Hepatocyte (in vitro differentiated cells): ENCODE results near the gene WAPL. TPM values are rescaled to one million over a fixed set of nuclear protein-coding genes. Genes with fewer than 3 reads are reported as not detected.
"Not testable (repeated sequence)": the region's sequence is repeated elsewhere in the genome, so short reads cannot be mapped to it uniquely, and the experiment has no call there.

Experiments
- DNase-seq: peaks from one replicate; pipeline ENCODE4 v3.0.0-alpha.2; 2016; ENCODE audit warnings: low spot score
- H2AFZ ChIP-seq: fragments of 200-600 bp; sonication (generic); 2 replicates; pipeline ENCODE4 v1.6.0; 2016; ENCODE audit warnings: antibody characterized with exemption, mild to moderate bottlenecking
- H3K27ac ChIP-seq: fragments of 200-600 bp; sonication (generic); 2 replicates; pipeline ENCODE4 v1.5.1; 2016; ENCODE audit warnings: mild to moderate bottlenecking
- H3K27me3 ChIP-seq: fragments of 200-600 bp; sonication (generic); 2 replicates; pipeline ENCODE4 v1.6.1; 2016
- H3K36me3 ChIP-seq: fragments of 200-600 bp; sonication (generic); replicated peaks from 2 replicates; pipeline ENCODE4 v1.5.1; 2016; ENCODE audit warnings: low read depth; ENCODE audit not compliant: insufficient read depth
- H3K4me1 ChIP-seq: fragments of 200-600 bp; sonication (generic); 2 replicates; pipeline ENCODE4 v1.5.1; 2016; ENCODE audit warnings: mild to moderate bottlenecking, moderate library complexity; ENCODE audit not compliant: insufficient read depth
- H3K4me2 ChIP-seq: fragments of 200-600 bp; sonication (generic); 2 replicates; pipeline ENCODE4 v1.6.0; 2016
- H3K4me3 ChIP-seq: fragments of 200-600 bp; sonication (generic); 2 replicates; pipeline ENCODE4 v1.5.1; 2016; ENCODE audit warnings: mild to moderate bottlenecking
- H3K79me2 ChIP-seq: fragments of 200-600 bp; sonication (generic); 2 replicates; pipeline ENCODE4 v1.6.0; 2017; ENCODE audit warnings: mild to moderate bottlenecking
- H3K9me2 ChIP-seq: fragments of 200-600 bp; sonication (generic); replicated peaks from 2 replicates; pipeline ENCODE4 v1.6.0; 2017; ENCODE audit warnings: mild to moderate bottlenecking; ENCODE audit not compliant: insufficient read depth
- H3K9me3 ChIP-seq: fragments of 200-600 bp; sonication (generic); 2 replicates; pipeline ENCODE4 v1.5.1; 2016; ENCODE audit warnings: low read depth, mild to moderate bottlenecking
- H4K20me1 ChIP-seq: fragments of 200-600 bp; sonication (generic); 2 replicates; pipeline ENCODE4 v1.6.0; 2016; ENCODE audit warnings: mild to moderate bottlenecking; ENCODE audit not compliant: insufficient read depth, poor library complexity, severe bottlenecking
- CTCF ChIP-seq: fragments of 200-600 bp; sonication (generic); IDR thresholded peaks from 2 replicates; pipeline ENCODE4 v1.5.1; 2016; ENCODE audit warnings: antibody characterized with exemption, mild to moderate bottlenecking; ENCODE audit not compliant: poor library complexity
- EZH2 ChIP-seq: fragments of 200-600 bp; sonication (generic); IDR thresholded peaks from 2 replicates; pipeline ENCODE4 v1.6.1; 2016; ENCODE audit warnings: antibody characterized with exemption, mild to moderate bottlenecking, borderline replicate concordance
- EZH2phosphoT487 ChIP-seq: fragments of 200-600 bp; sonication (generic); IDR thresholded peaks from one replicate; pipeline ENCODE4 v1.6.1; 2018; ENCODE audit warnings: antibody characterized with exemption, mild to moderate bottlenecking, low read depth, moderate library complexity; ENCODE audit not compliant: unreplicated experiment, severe bottlenecking
- WGBS: methylation state at CpG from one replicate; pipeline ENCODE4 v1.1.6; 2016; ENCODE audit warnings: low lambda C conversion rate; ENCODE audit errors: missing lambda C conversion rate; 5-methylcytosine and 5-hydroxymethylcytosine counted together
- polyA plus RNA-seq: library from polyadenylated mRNA; unstranded; fragments of >200 nt; fragmentation: Nextera tagmentation; extraction: Ambion mirVana; gene quantifications from 2 replicates; pipeline ENCODE4 v1.2.1, GENCODE V29; 2016
- total RNA-seq: library from RNA; depleted of rRNA; stranded (reverse); fragments of >200 nt; gene quantifications from 2 replicates; pipeline ENCODE4 v1.2.3, GENCODE V29; 2014

WAPL gene
- total and polyA plus RNA-seq, 2 experiments from 2014 or later = 19.4 to 41.4 TPM

- no peaks in the 10 kb centered on the region for H3K9me2 ChIP-seq
- H3K27ac ChIP-seq = no peak overlapping the region
- no peaks in the 10 kb centered on the region for H3K9me3 ChIP-seq
- no peaks in the 10 kb centered on the region for H3K36me3 ChIP-seq
- H3K79me2 ChIP-seq = no peaks in the 10 kb centered on the region
- peak overlapping the region; percentile 84 for H3K4me2 ChIP-seq
- no peak for TF ChIP-seq EZH2
- TF ChIP-seq EZH2phosphoT487 = no peak
- no peak for TF ChIP-seq CTCF
- no peaks in the 10 kb centered on the region for H3K4me1 ChIP-seq
- no peak overlapping the region for H3K4me3 ChIP-seq
- H3K27me3 ChIP-seq = peaks cover 22% of the 10 kb centered on the region
- peak overlapping the region; percentile 51 for H2AFZ ChIP-seq
- H4K20me1 ChIP-seq = no peaks in the 10 kb centered on the region
- peak; percentile 81 for DNase-seq
- WGBS = 8% methylated on average over 53 of the region's 53 CpGs
Measured at GRCh38 chr10:86389441-86390193, 132.0 kb downstream of the WAPL start.

GRCh38 chr10:86389109-86389440 is 132.5 kb downstream of the WAPL start:
- DNase-seq = not testable (repeated sequence)

GRCh38 chr10:86388119-86388704 is 133.4 kb downstream of the WAPL start:
- peaks cover 19% of the 10 kb centered on the region for H3K27me3 ChIP-seq
- no peaks in the 10 kb centered on the region for H3K4me1 ChIP-seq
- H4K20me1 ChIP-seq = no peaks in the 10 kb centered on the region
- H2AFZ ChIP-seq = no peak overlapping the region
- no peaks in the 10 kb centered on the region for H3K79me2 ChIP-seq
- no peak overlapping the region for H3K27ac ChIP-seq
- H3K9me3 ChIP-seq = no peaks in the 10 kb centered on the region
- no peak overlapping the region for H3K4me3 ChIP-seq
- H3K36me3 ChIP-seq = no peaks in the 10 kb centered on the region
- no peaks in the 10 kb centered on the region for H3K9me2 ChIP-seq
- DNase-seq = no peak
- TF ChIP-seq EZH2 = no peak
- WGBS = 67% methylated on average over 13 of the region's 13 CpGs
- no peak overlapping the region for H3K4me2 ChIP-seq

More at GRCh38 chr10:86389109-86389440, 132.5 kb downstream of the WAPL start:
- Histone ChIP-seq H2AFZ (peak overlapping the region; percentile 51), H3K27me3 (peaks cover 19% of the 10 kb centered on the region), H3K4me2 (peak overlapping the region; percentile 84)
- not testable (repeated sequence) for H3K79me2 ChIP-seq, H3K27ac ChIP-seq, H3K9me2 ChIP-seq, H4K20me1 ChIP-seq, H3K4me1 ChIP-seq, H3K9me3 ChIP-seq, H3K4me3 ChIP-seq, H3K36me3 ChIP-seq
- WGBS = 69% methylated on average over 12 of the region's 12 CpGs

- Histone ChIP-seq H3K4me2 (no peak overlapping the region), H2AFZ (no peak overlapping the region), H3K27me3 (peaks cover 19% of the 10 kb centered on the region), H3K9me2 (no peaks in the 10 kb centered on the region), H3K9me3 (no peaks in the 10 kb centered on the region), H3K4me3 (no peak overlapping the region), H4K20me1 (no peaks in the 10 kb centered on the region), H3K79me2 (no peaks in the 10 kb centered on the region), H3K27ac (no peak overlapping the region), H3K36me3 (no peaks in the 10 kb centered on the region), H3K4me1 (no peaks in the 10 kb centered on the region)
- 73% methylated on average over 7 of the region's 7 CpGs for WGBS
- DNase-seq = no peak
- no peak for TF ChIP-seq EZH2
- no peak for TF ChIP-seq EZH2phosphoT487
- TF ChIP-seq CTCF = no peak
Measured at GRCh38 chr10:86387178-86387794, 134.3 kb downstream of the WAPL start.
